Medulla oblongata (tissue), 1 donor: Measurements from ENCODE around the gene PTPA.
"Not testable (repeated sequence)": the region's sequence is repeated elsewhere in the genome, so short reads cannot be mapped to it uniquely, and the experiment has no call there.

Experiments
- DNase-seq: peaks from one replicate; pipeline ENCODE4 v3.0.0-alpha.2; 2015; ENCODE audit errors: extremely low spot score

Gene PTPA

DNA sequence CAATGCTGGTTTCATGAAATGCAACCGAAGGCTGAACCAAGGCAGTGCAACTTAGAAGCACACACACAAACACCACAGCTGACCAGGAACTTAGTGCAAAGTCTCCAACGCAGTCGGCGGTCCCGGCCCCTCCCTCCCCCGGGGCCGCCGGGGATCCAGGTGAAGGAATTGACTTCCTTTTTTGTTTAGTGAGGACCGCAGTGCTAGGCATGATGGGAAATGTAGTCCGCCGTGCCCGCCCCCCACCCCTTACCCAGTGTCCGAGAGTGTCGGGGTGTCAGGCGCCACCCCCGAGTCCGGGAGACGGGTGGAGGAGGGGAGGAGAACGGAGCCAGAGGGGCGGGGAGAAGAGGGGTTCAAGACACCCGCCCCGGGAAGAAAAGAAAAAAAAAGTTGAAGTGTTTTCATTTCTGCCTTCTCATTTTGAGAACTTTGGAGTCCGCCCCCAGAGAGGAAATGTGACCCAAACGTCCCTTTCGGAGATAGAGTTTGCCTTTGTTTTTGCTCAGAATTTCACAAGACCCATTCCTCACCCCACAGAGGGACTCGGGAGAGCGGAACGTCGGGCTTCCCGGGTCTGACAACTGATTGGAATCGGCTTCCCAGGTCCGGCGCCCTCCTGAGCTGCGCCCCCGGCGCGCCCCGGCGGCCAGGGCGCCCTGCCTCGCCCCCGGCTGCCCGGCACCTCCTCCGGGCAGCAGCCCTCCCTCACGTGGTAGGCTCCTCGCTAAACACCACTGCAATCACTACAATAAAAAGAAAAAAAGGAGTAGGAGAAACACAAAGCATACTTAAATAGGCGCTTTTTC lies 64.8 kb downstream of the PTPA start:
- DNase-seq: peak; percentile 91

DNA sequence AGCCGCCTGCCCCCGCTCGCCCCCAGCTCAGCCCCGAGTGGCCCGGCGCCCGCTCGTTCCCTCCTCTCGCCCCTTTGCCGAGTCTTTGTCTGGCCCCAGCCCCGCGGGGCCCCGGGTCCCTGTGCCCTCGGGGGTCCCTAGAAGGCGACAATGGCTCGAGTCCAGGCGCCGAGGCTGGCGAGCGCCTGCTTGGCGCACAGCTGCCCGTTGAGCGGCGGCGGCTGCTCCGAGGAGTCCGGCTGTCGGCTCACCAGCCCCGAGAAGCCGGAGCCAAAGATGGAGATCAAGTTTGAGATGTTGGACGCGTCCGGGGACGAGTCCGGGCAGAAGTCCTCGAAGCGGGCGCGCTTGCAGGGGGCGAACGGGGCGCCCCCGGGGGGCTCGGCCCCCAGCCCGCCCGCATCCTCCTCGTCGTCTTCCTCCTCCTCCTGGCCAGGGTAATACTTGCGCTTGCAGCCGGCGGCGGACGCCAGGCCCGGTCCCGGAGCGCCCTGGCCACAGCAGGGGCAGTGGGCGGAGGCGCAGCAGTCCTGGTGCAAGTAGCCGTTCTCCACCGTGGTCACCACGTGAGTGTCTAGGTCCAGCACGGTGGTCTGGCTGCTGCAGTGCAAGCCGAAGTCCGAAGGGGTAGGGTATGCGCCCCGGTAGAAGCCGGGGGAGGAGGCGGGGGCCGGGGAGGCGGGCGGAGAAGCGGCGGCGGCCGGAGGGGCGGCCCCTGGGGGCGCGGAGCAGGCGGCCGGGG lies 65.7 kb downstream of the PTPA start:
- peak; percentile 22 for DNase-seq

DNA sequence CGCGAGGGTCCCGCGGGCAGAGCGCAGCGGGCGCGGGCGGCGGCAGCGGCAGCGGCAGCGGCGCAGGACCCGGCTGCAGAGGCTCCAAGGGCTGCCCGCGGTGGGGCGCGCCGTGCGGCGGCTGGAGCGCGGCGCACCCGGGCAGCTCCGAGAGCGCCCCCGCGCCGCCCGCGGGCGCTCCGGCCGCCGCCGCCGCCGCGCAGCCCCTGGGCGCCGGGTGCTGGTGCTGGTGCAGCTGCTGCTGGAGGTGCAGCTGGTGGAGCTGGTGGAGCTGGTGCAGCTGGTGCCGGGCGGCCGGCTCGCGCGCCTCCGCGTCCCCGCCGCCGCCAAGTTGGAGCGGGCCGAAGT lies 66.2 kb downstream of the PTPA start:
- DNase-seq: no peak

DNA sequence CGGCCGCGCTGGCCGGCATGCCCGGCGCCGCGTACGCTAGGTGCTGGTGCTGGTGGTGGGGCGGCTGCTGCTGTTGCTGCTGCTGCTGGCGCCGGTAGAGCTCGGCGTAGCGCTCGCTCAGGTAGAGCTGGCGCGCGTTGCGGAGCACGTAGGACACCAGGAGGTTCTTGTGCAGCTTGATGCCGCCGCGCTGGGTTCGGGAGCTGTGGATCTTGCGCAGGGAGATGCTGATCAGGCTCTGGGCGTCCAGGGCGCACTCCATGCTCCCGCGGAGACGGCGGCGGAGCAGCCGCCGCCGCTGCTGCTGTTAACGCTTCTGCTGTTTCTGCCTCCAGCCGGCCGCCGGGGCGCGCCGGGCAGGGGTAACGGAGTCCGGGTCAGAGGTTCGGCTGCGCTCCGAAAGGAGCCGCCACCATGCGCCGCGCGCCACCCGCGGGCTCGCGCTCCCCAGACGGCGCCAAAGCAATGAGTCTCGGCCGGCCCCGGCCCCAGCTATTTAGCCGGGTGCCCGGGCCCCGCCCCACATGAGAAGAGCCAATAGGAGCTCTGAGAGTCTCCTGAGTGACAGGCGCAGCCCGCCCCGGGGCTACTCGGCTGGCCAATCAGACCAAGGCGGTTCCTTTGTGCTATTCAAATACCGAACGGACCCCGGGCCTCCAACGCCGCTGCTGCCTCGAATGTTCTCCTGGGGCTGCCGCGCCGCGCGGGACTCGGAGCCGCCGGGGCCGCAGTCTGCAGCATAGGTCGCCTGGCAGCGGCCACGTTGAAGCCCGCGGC lies 66.8 kb downstream of the PTPA start, which contains the start of gene IER5L:
TSS of gene IER5L (minus strand) at position 471 of the 777 bp plus-strand sequence. CDS start at position 262, 209 bp downstream.
- DNase-seq: peak; percentile 98

DNA sequence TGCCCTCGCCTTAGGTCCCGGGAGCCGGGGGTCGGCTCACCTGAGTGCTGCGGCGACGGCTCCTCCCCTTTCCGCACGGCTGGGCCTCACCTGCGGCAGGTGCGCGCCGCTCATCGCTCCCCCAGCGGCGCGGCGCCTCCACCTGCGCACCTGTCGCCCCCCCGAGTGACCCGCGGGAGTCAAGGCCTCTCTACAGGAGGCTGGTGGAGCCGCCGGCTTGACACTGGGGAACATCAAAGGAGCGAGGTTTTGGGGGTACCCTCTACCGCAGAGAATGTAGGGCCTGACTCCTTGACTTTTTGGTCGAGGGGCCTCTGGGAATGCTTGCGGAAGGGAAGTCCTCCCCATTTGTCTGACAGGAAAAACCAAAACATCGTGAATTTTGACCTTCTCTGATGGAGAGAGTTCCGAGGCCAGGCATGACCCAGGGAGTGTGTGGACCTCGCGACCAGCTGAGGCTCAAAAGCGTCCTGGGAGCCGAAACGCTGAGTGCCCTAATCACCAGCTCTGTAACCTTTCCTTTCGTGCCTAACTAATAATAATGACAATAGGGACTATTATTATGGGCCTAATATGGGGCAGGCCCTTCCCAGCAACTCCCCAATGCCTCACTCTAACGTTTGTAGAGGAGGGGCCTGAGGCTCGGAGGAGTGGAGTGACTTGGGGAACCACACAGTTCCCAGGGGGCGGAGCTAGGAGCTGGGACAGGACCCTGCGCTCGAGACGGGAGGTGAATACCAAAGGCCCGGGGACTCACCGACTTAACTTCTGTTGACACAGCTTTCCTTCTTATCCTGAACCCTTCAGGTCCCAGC lies 67.6 kb downstream of the PTPA start:
- no peak for DNase-seq

DNA sequence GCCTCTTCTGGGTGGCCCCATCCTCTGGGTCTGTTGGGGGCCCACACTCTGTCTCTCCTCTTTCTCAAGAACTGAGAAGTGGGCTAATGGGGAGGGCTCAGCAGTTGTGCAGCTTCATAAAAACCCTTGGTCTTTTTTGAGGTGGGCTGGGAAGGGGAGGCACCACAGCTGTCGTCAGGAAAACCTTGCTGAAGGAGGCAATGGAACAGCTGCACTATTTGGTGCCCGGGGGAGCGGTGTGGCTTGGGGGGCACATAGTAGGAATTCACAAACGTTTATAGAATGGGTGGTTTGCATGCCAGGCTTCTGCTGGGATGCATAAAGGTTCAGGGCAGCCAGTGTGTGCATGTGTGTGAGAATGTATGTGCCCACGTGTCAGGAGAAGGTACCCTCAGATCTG lies 70.0 kb downstream of the PTPA start:
- DNase-seq: no peak

DNA sequence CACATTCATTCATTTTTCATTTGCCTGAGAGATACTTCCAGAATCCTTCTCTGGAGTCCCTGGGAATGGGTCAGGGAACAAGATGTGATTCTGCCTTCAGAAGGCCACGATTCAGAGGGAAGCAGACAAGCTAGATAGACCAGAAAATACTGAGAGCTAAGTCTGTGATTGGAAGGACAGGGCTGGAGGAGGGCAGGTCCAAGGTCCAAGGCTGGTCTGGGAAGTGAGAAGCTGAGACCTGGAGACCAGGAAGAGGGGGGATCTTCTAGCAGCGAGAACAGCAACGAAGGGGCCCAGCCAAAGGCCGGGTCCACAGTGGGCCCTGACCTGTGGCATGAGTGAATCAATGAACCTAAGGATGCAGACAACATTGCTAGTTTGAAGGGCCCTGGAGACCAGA lies 70.9 kb downstream of the PTPA start:
- no peak for DNase-seq

DNA sequence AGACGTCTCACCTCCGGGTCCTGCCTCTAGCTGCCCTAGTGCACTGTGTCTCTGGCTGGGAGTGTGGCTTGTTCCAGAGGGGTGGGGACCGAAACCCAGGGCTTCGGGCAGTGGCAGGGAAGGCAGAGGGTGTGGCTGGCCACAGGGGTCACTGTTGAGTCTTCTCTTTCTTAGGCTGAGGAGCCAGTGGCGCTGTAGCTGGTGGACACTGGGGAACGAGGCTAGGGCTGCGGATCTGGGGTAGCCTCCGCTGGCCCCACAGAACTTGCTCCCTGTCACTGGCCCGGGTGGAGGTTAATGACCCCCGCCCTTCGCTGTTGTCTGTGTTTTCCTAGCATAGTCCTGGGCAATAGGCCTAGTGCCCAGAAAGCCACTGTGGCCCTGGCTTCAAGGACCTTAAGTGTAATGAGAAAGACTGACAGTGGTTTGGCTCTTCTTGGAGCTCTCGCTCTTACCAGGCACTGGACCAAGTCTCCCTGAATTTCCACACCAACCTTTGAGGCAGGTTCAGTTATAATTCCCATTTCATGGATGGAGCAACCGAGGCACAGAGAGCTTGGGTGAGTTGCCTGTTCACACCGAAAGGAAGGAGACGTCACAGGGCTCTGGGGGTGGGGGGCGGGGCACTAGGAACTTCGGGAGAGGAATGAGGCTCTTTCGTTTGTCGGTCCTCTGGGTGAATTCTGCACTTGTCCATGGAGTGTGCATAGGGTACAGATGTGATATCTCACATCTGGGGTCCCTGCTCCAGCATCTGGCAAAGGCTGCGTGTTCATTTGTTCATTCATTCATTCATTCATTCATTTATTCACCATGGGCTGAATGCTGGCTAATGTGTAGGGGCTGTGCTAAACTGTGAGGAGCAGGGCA lies 71.6 kb downstream of the PTPA start:
- DNase-seq: no peak

DNA sequence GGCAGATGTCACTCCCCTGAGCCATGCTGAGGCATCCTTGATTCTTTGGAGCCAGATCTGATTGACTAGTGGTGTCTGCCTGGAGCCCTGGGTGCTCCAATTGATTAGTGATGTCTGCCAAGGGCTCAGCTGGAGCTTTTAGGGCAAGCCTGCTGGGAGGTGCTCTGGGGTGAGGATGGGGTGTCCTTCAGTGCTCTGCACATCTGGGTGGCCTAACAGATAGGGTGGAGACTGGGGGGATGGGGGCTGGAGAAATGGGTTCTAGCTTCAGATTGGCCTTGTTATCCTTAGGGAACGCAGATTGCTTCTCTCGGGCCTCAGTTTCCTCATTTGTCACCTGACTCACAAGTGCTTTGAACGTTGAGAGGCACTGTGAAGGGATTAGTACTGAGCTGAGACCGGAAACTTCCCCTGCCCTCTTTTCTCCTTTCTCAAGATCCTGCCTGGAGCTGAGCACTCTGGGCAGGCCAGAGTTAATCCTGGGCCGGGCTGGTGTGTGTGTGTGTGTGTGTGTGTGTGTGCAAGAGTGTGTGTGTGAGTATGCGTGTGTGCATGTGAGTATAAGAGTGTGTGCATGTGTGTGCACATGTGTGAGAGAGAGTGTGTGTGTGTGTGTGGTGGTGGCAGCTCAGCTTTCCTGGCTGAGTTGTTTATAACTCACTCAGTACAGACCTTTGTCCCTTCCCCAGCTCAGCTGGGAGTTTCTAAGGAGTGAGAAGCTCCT lies 72.4 kb downstream of the PTPA start:
- DNase-seq: no peak

DNA sequence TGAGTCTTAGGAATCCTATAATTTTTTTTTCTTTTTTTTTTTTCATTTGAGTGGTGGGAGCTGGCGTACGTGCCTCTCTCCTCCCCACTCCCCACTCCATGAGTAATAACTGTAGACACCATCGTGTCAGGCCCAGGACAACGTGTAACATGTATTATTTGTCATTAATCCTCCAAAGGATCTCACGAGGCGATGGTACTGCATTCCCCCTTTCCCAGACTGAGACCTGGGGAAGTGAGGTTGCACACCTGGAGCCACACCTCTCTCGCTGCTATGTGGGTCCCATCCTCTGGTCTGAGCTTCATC lies 73.0 kb downstream of the PTPA start:
- no peak for DNase-seq

DNA sequence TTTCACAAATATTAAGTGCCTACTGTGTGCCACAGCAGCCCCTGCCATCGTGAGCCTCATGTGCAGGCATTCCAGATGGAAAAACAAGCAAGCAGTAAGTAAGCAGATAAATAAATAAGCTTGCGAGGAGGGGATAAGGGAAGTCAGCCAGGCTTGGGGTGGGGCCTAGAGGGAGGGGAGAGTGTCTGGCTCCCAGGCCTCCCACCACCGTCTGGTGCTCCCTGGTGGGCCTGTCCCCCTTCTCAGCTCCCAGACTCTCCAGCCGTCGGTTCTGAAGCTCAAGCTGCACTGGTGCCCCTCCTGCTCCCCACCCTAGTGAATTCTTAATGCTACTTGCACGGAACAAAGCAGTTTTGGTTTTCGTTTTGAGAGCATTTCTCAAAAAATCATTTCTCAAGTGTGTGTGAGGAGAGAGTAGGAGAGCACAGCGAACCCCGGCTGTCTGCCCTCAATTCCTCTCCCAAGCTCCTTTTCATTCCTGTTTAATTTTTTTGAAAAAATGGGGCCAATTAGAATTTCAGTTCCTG lies 73.4 kb downstream of the PTPA start:
- no peak for DNase-seq

DNA sequence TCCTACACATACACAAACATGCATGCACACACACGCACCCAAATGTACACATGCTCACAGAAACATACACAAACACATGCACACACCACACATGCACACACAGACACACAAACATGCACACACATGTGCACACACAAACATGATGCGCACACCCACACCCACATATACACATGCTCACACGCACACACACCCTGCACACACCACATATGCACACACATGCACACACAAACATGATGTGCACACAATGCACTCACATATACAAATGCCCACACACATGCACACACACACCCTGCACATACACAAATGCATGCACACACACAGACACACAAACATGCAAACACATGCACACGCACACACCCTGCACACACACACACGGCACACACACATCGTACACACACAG lies 74.2 kb downstream of the PTPA start:
- no peak for DNase-seq

DNA sequence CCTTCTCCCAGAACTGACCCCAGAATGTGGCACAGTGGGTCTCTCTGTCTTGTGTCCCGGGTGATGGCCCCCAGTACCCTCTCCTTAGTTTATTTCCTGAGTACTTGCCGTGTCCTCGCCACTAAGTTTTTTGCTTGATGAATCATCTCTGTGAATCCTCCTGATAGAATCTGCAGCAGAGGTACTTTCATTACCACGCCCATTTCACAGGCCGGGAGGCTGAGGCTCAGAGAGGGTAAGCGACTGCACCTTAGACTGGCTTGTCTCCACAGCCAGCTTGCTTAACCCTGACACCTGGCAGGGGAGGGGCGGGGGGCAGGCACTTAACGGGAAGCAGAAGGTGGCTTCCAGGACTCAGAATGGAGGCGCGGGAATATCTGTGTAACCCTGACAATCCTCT lies 74.8 kb downstream of the PTPA start:
- DNase-seq: no peak

DNA sequence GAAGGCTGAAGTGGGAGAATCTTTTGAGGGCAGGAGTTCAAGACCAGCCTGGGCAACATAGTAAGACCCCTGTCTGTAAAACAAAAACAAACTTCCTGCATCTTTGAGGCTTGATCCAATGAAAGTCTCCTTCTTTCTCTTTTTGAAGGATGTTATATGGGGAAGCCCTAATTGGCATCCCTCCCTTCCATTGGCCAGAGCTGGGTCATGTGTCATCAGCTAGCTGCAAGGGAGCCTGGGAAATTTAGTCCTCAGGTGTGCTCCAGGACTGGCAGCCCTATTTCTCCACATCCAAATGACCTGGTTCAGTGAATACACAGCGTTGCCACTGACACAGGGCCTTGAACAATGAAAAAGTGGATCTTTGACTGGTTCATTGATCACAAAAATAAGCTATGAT lies 75.8 kb downstream of the PTPA start:
- no peak for DNase-seq

DNA sequence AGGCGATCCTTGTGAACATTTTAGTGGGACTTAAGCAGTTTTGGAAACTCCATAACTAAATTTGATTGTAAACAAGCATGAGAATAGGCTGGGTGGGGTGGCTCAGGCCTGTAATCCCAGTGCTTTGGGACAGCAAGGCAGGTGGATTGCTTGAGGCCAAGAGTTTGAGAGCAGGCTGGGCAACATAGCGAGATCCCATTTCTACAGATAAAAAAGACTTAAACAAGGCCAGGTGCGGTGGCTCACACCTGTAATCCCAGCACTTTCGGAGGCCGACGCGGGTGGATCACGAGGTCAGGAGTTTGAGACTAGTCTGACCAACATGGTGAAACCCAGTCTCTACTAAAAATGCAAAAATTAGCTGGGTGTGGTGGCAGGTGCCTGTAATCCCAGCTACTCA lies 78.8 kb downstream of the PTPA start:
- not testable (repeated sequence) for DNase-seq

DNA sequence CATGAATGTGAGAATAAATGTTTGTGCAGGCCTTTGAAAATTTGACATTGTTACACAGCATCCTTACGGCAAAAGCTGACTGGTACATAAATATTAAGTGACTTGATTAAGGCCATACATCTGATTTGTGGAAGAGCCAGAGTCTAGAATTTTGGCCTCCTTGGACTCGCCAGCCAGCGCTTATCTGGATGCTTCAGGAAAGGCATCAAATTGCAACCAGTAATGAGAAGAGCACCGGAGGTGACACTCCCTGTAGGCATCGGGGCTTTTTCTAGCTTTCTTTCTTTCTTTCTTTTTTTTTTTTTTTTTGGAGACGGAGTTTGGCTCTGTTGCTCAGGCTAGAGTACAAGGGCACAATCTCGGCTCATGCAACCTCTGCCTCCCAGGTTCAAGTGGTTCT lies 80.0 kb downstream of the PTPA start:
- no peak for DNase-seq

DNA sequence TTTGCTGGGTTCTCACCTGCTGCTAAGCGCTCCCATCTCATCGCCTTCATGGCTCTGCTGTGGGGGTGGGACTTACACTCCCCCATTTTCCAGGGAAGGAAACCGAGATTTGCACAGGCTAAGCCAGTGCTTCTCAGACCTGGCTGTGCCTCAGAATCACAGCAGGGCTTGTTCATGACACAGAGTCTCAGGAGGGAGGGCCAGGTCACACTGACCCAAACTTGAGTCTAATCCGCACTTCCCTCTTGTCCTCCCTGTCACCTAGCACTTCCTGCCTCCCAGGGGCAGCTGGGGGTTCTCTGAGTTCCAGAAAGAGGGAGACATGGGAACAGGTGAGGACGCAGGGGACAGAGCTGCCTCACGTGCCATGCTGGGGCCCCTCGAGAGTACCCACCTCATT lies 82.4 kb downstream of the PTPA start:
- DNase-seq: no peak

DNA sequence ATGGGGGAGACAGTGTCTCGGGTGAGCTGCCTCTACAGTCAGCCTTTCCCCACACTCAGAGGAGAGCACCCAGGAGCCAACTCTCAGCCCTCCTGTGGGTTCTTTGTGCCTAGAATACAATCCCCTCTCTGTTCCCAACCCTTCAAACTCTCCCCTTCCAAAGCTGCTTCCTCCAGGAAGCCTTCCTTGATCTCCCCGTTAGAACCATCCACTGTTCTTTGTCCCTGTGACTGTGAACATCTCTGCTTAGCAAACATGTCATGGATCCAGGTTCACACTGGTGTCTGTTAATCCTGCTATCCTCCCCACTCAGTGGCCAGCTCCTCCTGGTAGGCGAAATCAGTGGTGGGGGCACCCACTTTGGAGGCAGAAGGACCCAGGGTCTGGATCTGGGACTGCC lies 83.0 kb downstream of the PTPA start:
- DNase-seq: no peak

DNA sequence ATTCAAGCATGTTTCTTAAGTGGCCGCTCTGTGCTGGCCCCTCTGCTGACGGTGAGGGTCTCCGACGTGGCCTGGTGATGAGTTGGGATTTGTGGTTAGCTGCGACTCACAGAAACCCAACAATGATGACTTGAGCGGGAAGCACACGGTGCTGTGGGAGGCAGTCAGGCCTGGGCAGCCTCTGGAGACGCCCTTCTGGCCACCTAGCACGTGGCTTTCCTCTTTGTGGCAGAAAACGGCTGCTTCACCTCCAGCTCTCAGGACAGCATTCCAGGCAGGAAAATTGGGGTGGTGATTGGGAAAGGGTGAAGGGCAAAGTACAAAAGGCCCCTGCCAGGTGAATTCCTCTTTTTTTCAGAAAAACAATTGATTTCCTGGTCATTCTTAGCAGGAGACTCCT lies 84.4 kb downstream of the PTPA start:
- DNase-seq: no peak

DNA sequence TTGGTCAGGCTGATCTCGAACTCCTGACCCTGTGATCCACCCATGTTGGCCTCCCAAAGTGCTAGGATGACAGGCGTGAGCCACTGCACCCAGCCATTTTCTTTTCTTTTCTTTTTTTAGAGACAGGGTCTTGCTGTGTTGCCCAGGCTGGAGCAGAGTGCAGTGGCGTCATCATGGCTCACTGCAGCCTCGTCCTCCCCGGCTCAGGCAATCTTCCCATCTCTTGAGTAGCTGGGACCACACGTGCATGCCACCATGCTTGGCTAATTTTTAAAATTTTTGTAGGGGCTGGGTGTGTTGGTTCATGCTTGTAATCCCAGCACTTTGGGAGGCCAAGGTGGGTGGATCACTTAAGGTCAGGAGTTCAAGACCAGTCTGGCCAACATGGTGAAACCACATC lies 85.8 kb downstream of the PTPA start:
- not testable (repeated sequence) for DNase-seq
